DMS53 treated with DMSO at 0.1 percent for 48 hours (cell line): ENCODE measurements around the gene FBXO21.

Source experiments
- DNase-seq: peaks from one replicate; lab custom pipeline; 2025; ENCODE audit not compliant: unreplicated experiment; lab: John Stamatoyannopoulos, UW

FBXO21 gene

DNA sequence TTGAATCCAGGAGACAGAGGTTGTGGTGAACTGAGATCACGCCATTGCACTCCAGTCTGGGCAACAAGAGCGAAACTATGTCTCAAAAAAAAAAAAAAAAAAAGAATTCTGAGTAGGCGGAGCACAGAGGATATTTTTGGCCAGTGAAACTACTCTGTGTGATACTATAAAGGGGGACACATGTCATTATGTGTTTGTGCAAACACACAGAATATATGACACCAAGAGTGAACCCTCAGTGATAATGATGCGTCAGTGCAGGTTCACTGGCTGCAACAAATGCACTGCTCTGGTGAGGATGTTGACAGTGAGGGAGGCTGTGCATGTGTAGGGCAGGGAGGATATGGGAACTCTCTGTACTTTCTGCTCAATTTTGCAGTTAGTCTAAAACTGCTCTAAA lies 24.2 kb downstream of the FBXO21 start:
- no peak for DNase-seq

DNA sequence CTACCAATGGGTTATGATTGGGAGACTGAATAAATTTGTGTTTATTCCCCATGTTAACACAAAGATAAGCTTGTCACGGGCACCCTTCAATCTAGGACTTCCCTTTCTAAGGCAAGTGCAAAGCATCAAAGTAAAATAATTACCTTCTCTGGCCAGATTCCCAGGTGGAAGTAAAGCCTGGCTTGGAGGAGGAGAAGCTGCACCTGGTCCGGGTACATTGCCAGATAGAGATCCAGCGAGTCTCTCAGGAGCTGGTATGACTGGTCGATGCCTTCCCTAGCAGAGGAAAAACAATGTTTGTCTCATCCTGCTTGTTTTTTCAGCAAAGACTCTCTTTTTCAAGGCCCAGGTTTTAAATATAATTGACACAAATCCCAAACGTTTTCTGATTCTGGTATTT lies 24.9 kb downstream of the FBXO21 start:
- DNase-seq = no peak

DNA sequence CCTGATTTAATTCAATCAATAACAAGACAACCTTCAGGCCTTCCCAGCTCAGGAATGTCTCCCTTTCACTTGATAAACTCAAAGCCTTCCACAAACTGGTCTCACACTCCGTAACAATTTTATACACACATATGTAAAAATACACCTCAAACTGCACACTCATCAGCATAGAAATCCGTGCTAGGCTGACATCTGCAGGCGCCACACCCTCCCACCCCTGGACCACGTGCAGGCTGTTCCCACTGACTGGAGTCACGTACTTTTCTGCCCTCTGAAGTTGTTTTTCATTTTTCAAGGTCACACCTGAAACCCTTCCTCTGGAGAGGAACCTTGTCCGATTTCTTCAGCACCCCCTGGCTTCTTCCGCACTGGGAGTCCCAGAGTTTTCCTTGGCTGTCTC lies 27.6 kb downstream of the FBXO21 start:
- DNase-seq = no peak

GRCh38 chr12:117162167-117162539 lies 28.1 kb downstream of the FBXO21 start:
- DNase-seq = no peak

- no peak for DNase-seq
Measured at GRCh38 chr12:117161460-117162166, 28.7 kb downstream of the FBXO21 start.

DNA sequence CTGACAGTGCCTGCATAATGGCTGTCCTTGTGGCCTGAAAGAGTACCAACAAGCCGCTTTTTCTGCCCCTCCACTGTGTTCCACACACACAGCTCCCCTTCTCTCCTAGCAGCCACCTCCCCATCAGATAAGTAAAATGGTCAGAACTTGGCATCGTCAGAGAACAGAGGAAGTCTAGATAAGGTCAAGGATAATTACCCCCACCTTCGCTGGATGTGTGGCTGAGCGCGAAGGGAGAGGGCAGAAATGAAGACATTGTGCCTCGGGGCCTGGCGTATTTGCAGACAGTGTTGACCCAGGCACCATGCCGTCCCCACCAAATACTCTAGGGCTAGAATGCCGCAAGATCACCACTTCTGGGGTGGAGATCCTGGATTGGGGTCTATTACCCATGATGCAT lies 30.6 kb downstream of the FBXO21 start:
- DNase-seq = no peak

GRCh38 chr12:117158911-117159553 lies 31.2 kb downstream of the FBXO21 start:
- no peak for DNase-seq

DNA sequence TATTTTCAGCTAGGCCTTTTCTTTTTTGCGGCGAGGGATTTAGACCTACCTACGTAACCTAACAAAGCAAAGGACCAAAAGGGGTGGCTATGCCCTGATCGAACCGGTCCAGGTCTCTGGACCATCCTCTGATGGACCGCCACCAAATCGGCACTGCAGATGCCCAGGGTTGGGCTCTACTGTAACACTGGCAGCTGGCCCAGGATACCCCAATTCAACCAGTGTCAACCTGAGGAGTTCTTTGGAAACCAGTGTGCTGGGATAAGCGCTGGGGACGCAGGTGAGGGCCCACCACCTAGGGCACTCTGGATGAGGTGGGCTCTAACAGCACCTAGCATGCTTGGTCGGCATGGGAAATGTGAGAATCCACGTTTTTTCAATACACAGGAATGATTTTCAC lies 32.2 kb downstream of the FBXO21 start:
- DNase-seq = no peak

DNA sequence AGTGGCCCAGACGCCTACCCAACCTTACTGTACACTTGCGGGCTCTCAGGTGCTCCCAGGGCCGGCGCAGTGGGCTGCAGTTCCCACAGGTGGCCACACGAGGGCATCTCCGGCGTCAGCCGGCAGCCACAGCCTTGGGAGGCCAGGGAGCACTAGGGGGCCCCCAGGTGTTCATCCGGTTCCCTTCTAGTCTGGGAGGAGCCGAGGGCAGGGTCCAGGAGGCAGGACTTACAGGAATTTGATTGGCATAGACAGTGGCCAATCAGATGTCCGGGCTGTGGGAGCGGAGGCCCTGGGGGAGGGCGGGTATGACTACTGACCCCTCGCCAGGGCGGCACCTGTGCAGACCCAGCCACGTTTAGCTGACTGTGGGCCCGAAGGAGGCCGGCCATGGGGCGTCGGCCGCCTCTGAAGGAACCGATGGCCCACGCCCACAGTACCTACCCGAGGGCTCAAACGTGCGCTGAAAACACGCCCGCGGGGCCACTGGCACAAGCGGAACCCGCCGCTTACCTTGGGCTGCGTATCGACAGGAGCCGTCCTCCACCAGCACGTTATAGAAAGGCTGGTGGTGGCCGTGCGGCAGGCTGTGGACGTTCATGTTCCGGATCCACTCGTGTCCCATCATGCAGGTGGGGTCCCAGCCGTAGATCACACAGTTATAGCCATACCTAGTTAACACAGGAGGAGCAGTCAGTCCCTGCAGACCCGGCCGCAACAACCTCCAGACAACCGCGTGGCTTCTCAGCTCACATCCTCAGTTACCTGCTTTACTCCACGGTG lies 34.8 kb downstream of the FBXO21 start:
- peak; percentile 82 for DNase-seq

DNA sequence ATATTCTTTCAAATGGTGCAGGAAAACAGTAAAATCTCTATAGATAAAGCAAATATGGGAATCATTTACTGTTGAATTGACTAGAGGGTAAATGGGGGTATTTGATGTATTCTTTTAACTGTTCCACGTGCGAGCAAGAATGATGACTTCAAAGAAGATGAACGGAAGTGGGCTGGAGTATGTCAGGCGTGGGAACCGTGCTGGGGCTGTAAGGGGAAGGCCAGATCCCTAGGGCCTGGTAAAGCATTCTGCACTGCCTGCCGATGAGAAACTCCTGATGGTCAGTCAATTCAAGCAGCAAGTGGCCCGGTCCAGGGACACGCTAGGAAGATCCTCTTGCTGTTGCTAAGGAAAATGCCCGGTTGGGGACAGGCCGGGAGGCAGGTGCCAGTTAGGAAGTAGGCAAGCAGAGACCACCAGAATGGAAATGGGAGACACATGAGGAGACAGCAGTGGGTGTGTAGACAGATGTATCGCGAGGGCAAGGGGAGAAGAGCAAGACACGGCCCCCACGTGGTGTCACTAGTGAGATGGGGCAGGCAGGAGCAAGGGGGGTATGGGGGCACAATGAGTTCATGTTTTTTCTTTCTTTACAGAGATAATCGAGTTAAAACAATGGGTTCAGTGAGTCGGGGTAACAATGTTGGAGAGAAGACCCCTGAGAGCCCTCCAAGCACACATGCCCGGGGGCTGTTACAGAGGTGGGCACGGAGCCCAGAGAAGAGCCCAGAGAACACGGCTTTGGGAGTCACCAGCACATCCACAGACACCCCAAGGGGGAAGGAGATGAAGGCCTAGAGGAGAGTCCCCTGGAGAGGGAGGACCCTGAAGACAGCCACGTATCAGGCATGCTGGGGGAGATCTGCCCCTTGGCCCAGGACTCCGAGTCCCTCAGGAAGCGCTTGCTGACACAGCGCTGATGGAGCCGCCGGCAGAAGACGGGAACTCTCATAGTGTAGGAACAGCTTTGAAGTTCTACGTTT lies 37.2 kb downstream of the FBXO21 start:
- no peak for DNase-seq

DNA sequence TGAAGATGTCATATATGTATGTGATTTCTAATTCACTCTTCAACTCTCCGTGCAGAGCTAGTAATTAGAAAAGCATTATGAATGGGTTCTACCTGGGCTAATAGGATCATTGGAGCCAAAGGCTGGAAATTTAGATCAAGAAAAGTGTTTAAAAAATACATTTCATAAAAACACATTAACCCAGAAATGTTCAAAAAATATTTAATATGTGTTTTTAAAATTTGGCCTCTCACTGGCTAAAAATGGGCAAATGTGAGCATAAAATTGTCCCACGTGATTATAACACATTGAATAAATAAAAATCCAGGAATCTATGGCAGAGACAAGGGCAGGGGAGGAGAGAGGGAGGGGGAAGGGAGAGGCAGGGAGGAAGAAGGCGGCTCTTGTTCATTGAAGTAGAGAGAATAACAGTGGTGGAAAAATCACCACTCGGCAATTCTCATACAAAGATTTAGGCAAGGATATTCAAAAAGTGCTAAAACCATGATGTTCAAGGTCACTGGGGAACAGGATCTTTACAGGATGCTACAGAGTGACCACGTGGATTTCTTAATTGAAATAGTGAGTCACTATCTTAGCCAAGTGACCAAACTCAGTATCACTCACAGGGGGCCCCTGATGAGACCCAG lies 38.8 kb downstream of the FBXO21 start:
- DNase-seq = no peak

DNA sequence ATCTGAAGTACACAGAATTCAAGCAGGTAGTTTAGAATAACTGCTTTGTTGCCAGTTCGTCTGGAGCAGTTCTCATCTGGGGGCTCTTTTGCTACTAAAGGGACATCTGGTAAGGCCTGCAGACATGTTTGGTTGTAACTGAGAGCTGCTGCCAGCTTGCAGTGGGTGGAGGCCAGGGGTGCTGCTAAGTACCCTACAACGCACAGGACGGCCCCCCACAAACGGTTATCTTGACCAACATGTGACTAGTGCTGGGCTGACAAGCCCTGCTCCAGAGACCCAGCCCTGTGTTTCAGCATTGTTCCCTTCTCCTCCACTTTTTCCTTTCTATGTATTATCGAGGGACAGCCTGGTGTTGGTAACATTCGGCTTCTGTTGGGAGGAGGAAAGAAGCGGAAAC lies 40.8 kb downstream of the FBXO21 start:
- no peak for DNase-seq

- DNase-seq = no peak
Measured at GRCh38 chr12:117148642-117149041, 41.6 kb downstream of the FBXO21 start.

DNA sequence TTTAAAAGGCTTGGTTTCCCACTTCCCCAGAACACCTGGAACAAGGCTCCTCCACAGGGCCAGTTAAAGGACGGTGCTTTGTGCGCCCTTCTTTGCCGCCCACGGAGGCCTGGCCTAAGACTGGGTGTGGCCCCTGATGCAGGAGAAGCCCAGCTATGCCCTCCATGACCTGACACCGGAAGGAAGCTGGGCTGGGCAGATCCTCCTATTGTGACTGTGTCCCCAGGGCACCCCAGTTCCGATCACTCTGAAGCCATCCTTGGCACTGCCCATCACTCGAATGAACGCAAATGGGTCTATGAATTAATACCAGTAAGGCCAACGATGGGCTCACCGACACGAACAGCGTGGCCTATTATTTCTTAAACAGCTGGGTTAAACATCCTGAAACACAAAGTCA lies 42.6 kb downstream of the FBXO21 start:
- no peak for DNase-seq

DNA sequence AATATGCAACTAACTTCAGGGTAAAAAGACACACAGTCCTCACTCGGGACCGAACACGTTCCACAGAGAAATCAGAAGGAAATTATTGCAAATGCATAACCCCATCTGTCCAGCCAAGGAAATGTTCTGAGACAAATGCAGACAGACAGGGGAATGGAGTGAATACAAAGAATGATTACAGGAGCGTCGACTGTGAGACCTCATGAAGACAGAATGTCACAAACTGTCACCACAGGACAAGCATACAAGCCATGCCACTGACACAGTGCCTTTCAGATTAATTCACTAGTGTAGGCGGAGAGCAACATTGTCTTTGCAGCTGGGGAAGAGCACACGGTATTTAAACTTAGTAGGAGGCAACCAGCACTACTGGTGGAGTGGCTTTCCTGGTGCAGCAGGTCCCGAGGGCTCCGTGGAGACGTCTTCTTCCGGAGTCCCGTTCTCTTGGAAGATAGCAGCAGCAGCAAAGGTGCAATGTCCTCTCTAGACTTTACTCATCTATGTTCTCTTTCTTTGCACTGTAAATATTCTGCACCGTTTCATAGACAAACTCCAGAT lies 44.6 kb downstream of the FBXO21 start:
- no peak for DNase-seq

DNA sequence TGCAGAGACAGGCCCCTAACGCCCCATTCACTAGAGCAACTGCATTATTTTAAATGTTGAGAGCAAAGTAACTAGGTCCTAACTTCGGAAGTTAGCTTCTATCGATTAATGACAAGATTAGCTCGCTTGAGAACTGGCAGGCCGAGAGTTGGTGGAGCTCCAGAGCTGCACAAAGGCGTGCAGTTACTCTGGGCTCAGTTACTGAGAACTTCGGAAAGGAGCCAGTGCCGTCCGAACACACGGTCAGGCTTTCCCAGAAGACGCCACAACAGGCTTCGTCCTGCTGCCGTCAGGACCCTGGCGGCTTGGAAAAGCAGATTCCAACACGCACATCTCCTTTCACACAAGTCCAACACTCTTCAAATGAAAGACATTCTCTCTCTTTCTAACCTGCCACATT lies 45.7 kb downstream of the FBXO21 start:
- no peak for DNase-seq

DNA sequence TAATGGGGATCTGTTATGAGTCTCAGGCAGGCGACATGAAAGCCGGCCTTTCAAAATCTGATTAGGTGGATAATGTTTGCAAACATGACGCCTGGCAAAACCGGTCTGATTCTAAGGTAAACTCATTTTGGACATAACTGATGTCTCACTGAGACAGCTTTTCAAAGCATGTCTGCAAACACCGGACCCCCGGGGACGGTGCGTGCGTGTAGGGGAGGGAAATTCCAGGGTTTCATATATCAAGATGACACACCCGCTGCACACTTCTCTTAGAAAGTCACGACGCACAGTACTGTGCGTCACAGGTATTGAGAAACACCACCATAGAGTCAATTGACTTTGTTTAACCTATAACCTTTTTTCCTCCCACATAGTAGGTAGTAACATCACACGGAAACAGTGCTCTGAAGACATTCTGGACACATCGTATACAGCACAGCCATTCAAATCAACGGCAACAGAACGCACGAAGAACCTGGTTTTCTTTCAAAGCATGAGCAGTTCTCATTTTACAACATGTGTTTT lies 47.2 kb downstream of the FBXO21 start:
- no peak for DNase-seq

- DNase-seq = no peak
Measured at GRCh38 chr12:117142094-117142493, 48.2 kb downstream of the FBXO21 start.

- DNase-seq = peak; percentile 34
Measured at GRCh38 chr12:117141097-117141898, 49.0 kb downstream of the FBXO21 start.
